K562 (cell line): ENCODE data around the gene ZFAND6. TPM values are rescaled to one million over a fixed set of nuclear protein-coding genes. Genes with fewer than 3 reads are reported as not detected.

Experiments used
- ATAC-seq: fragments of 200-7000 bp; cut with Tn5 transposase; 3 replicates; pipeline ENCODE4 v1.9.1; 2020; ENCODE audit warnings: moderate library complexity
- BruUV-seq: library from RNA; stranded (reverse); fragments of 400-500 nt; replicated peaks from 2 replicates; lab custom pipeline; 2021; lab: Mats Ljungman, UMichigan
- CTCF ChIA-PET: fragments of 300-600 bp; formaldehyde crosslinking; extraction: SDS; loops from one replicate; lab custom pipeline; 2021; ENCODE audit warnings: low intra/inter-chr PET ratio; lab: Yijun Ruan, JAX
- POLR2A ChIA-PET: fragments of 300-600, 350-650 bp; sonication (Branson Sonifier 250); formaldehyde crosslinking; extraction: SDS; loops from one replicate; lab custom pipeline; 2021; ENCODE audit warnings: antibody characterized with exemption, inconsistent platforms; lab: Yijun Ruan, JAX
- DNase-seq, 4 experiments: peaks; one replicate each; pipeline versions ENCODE4 v3.0.0 to v3.0.0-alpha.2; 2011 to 2018; ENCODE audit warnings: low spot score in 3 of 4, mixed read lengths in 3 of 4; ENCODE audit errors: extremely low read depth in 1 of 4
- FAIRE-seq: peaks from 2 replicates; lab custom pipeline; 2011; peaks lifted over from hg19 to GRCh38; lab: Jason Lieb, UNC
- H2AFZ ChIP-seq: 2 replicates; pipeline ENCODE4 v1.6.0; 2011; ENCODE audit warnings: low read depth, low read length, control low read depth, inconsistent platforms
- H3K27ac ChIP-seq: fragments of 200-600 bp; 3 replicates; pipeline ENCODE4 v1.8.0; 2011; ENCODE audit warnings: low read depth, mild to moderate bottlenecking, control low read depth, inconsistent platforms, low read length, moderate library complexity, mixed read lengths; ENCODE audit errors: extremely low read depth
- H3K27me3 ChIP-seq, 2 experiments: fragments of 300-600 bp in 1 of 2; 2 replicates in 1 of 2; 3 replicates in 1 of 2; pipeline versions ENCODE4 v1.6.0 to v1.8.0; 2011; ENCODE audit warnings: inconsistent platforms in 2 of 2, low read length in 2 of 2, mild to moderate bottlenecking in 1 of 2, mixed read lengths in 1 of 2, moderate library complexity in 1 of 2; ENCODE audit not compliant: control insufficient read depth in 2 of 2, insufficient read depth in 2 of 2
- H3K36me3 ChIP-seq: fragments of 300-600 bp; 3 replicates; pipeline ENCODE4 v1.8.0; 2011; ENCODE audit warnings: mild to moderate bottlenecking, low read length, inconsistent platforms; ENCODE audit not compliant: control insufficient read depth, insufficient read depth
- H3K4me1 ChIP-seq, 2 experiments: fragments of 200-600 bp in 1 of 2; replicated peaks in 1 of 2; 2 replicates in 1 of 2; 3 replicates in 1 of 2; pipeline versions ENCODE4 v1.5.1 to v1.8.0; 2011; ENCODE audit warnings: inconsistent platforms in 2 of 2, low read length in 2 of 2, mild to moderate bottlenecking in 1 of 2, mixed read lengths in 1 of 2, moderate library complexity in 1 of 2; ENCODE audit not compliant: control insufficient read depth in 2 of 2, insufficient read depth in 2 of 2
- H3K4me2 ChIP-seq: 2 replicates; pipeline ENCODE4 v1.6.1; 2011; ENCODE audit warnings: low read length, control low read depth, inconsistent platforms, mixed read lengths; ENCODE audit not compliant: insufficient read depth
- H3K4me3 ChIP-seq: fragments of 200-600 bp; sonication (generic), shearing (Covaris generic); 2 replicates; pipeline ENCODE4 v1.5.1; 2016; ENCODE audit warnings: control low read depth, inconsistent platforms
- H3K79me2 ChIP-seq: fragments of 200-600 bp; 3 replicates; pipeline ENCODE4 v1.8.0; 2011; ENCODE audit warnings: low read length, inconsistent platforms; ENCODE audit not compliant: control insufficient read depth, insufficient read depth
- H3K9ac ChIP-seq, 2 experiments: 2 replicates each; pipeline versions ENCODE4 v1.6.0 to v1.6.1; 2011; ENCODE audit warnings: low read depth in 2 of 2, low read length in 2 of 2, control low read depth in 1 of 2, inconsistent platforms in 1 of 2, mild to moderate bottlenecking in 1 of 2, mixed read lengths in 1 of 2; ENCODE audit not compliant: insufficient read depth in 1 of 2
- H3K9me1 ChIP-seq: one replicate; pipeline ENCODE4 v1.6.0; 2011; ENCODE audit warnings: inconsistent platforms, mild to moderate bottlenecking, low read length, moderate library complexity; ENCODE audit not compliant: control insufficient read depth, insufficient read depth
- H3K9me3 ChIP-seq: replicated peaks from 2 replicates; pipeline ENCODE4 v1.5.1; 2011; ENCODE audit warnings: low read depth, low read length, inconsistent platforms; ENCODE audit not compliant: control insufficient read depth, insufficient read depth
- H4K20me1 ChIP-seq: replicated peaks from 2 replicates; pipeline ENCODE4 v1.6.1; 2011; ENCODE audit warnings: low read length, inconsistent platforms, mixed read lengths; ENCODE audit not compliant: control insufficient read depth, insufficient read depth
- GATA2 ChIP-seq: sonication (generic); formaldehyde crosslinking; IDR thresholded peaks from 2 replicates; pipeline ENCODE4 v1.4.0; 2020; ENCODE audit warnings: mild to moderate bottlenecking, missing genetic modification reagents
- HDGF ChIP-seq: fragments of 450-650 bp; IDR thresholded peaks from 2 replicates; pipeline ENCODE4 v1.6.1; 2016
- MAFG ChIP-seq: fragments of 450-650 bp; conservative IDR thresholded peaks from 2 replicates; pipeline ENCODE4 v1.6.1; 2016; ENCODE audit warnings: missing genetic modification characterization, missing compliant biosample characterization
- MEIS2 ChIP-seq: fragments of 450-650 bp; IDR thresholded peaks from 2 replicates; pipeline ENCODE4 v1.6.1; 2014; ENCODE audit warnings: mild to moderate bottlenecking; ENCODE audit not compliant: partially characterized antibody
- NCOA1 ChIP-seq: fragments of 450-650 bp; IDR thresholded peaks from 2 replicates; pipeline ENCODE4 v1.6.1; 2016; ENCODE audit warnings: low read depth
- POLR2AphosphoS5 ChIP-seq: IDR thresholded peaks from 2 replicates; pipeline ENCODE4 v1.6.1; 2011; ENCODE audit warnings: mild to moderate bottlenecking, low read depth, low read length, moderate library complexity; ENCODE audit not compliant: control insufficient read depth, insufficient read depth
- SAP30 ChIP-seq: fragments of 200-600 bp; sonication (generic); IDR thresholded peaks from 2 replicates; pipeline ENCODE4 v1.6.1; 2012; ENCODE audit warnings: borderline replicate concordance, low read depth, mild to moderate bottlenecking, moderate library complexity, low read length, control low read depth, inconsistent platforms; ENCODE audit not compliant: insufficient read depth, poor library complexity, severe bottlenecking
- SMARCE1 ChIP-seq: fragments of 450-650 bp; IDR thresholded peaks from 2 replicates; pipeline ENCODE4 v1.7.1; 2016; ENCODE audit warnings: mild to moderate bottlenecking
- ZNF146 ChIP-seq: IDR thresholded peaks from one replicate; pipeline ENCODE4 v1.6.1; 2018; ENCODE audit warnings: missing compliant biosample characterization; ENCODE audit not compliant: unreplicated experiment
- ZNF57 ChIP-seq: fragments of 450-650 bp; formaldehyde crosslinking; IDR thresholded peaks from 2 replicates; pipeline ENCODE4 v1.4.0; 2020; ENCODE audit warnings: mild to moderate bottlenecking, moderate library complexity
- ZNF589 ChIP-seq: fragments of 200-800 bp; sonication (Bioruptor generic); IDR thresholded peaks from 2 replicates; pipeline ENCODE4 v1.6.1; 2016; ENCODE audit warnings: low read depth, missing genetic modification characterization, missing compliant biosample characterization
- WGBS: fragments of 100-300 bp; shearing (Covaris generic); methylation state at CpG from one replicate; pipeline ENCODE4 v1.1.6; 2016; ENCODE audit warnings: low coverage, mixed read lengths; ENCODE audit not compliant: insufficient coverage; ENCODE audit errors: missing lambda C conversion rate; 5-methylcytosine and 5-hydroxymethylcytosine counted together
- in situ Hi-C: fragments of 300-500 bp; cut with MboI; formaldehyde crosslinking; loops from 4 replicates; pipeline ENCODE4 v1.15.0; 2018; ENCODE audit warnings: inconsistent platforms, mixed read lengths
- intact Hi-C: fragments of 100-400 bp; cut with micrococcal nuclease; formaldehyde crosslinking; loops from 2 replicates; pipeline ENCODE4 v1.14.2; 2022
- polyA plus RNA-seq, 8 experiments: library from polyadenylated mRNA; depleted of rRNA in 4 of 8; stranded (reverse) in 5 of 8; unstranded in 3 of 8; fragments of >200 nt; fragmentation: Nextera tagmentation in 2 of 8; fragmentation: Illumina TruSeq in 1 of 8; extraction: Ambion mirVana in 2 of 8; extraction: Trizol in 1 of 8; gene quantifications; 2 replicates each; pipeline versions ENCODE4 v1.2.1 to v1.2.3, GENCODE V29; 2011 to 2014; ENCODE audit warnings: inconsistent platforms in 1 of 8, missing spikeins in 1 of 8
- total RNA-seq, 7 experiments: library from RNA; depleted of rRNA in 6 of 7; stranded (reverse); fragments of >200 nt in 6 of 7; fragmentation: Illumina TruSeq in 2 of 7; extraction: Trizol in 2 of 7; gene quantifications; 2 replicates each; pipeline versions ENCODE4 v1.2.1 to v1.2.3, GENCODE V29; 2011 to 2021; ENCODE audit warnings: low replicate concordance in 1 of 7
- TF ChIP-seq, protein P1 (sequence below): fragments of 250-450 bp; sonication (Bioruptor Pico); IDR thresholded peaks from 2 replicates; pipeline ENCODE4 v1.4.0; 2020; ENCODE audit warnings: borderline replicate concordance
- TF ChIP-seq, protein P2 (sequence below): fragments of 150-350 bp; conservative IDR thresholded peaks from 2 replicates; pipeline ENCODE4 v1.6.1; 2014; ENCODE audit warnings: low read length

The ZFAND6 gene
- total and polyA plus RNA-seq, 9 of the 15 experiments (the other 6 are each of a cell fraction or from before 2014, with no cell fraction given): 53.9 to 206 (median 88.9) TPM

DNA sequence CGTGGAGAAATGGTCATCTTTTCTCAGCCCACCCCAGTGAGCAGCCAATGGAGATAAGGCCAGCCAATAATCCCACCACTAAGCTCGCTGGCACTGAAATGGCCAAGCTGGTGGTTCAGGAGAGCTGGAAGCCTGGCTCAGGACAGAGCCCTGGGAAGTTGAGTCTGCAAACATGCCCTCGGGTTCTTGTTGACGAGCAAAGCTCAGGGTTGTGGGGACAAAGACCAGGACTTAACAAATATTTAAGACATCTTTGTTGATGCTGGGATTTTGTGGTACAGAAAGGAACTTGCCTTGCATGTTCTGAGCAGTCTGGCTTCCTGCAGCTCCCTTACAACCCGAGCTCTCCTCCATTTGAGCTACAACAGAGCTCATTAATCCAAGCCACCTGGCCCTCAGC is 97.7 kb downstream of the ZFAND6 start:
- H3K4me3 ChIP-seq: no peak overlapping the region
- peaks cover 43 to 51% of the 10 kb centered on the region in 2 experiments for H3K4me1 ChIP-seq
- no peak overlapping the region for H2AFZ ChIP-seq
- peaks cover 4% of the 10 kb centered on the region for H3K9me1 ChIP-seq
- H3K27me3 ChIP-seq: no peaks in the 10 kb centered on the region
- 94% methylated on average over 5 of the region's 5 CpGs for WGBS
- H3K9ac ChIP-seq: peak overlapping the region in 1 of 2 experiments; percentile 4; a peak in 1 of 4 replicates
- H4K20me1 ChIP-seq: no peaks in the 10 kb centered on the region
- DNase-seq (no peak), FAIRE-seq (no peak), ATAC-seq (no peak)
- BruUV-seq: no TSS peak
- intact Hi-C loops (loop anchor here (2.0 to 10.0 kb wide), 2 partner anchors 234 to 262 kb away; partner anchors contain the start of gene MTHFS), in situ Hi-C loops (loop anchor here (5.0 to 25.0 kb wide), 2 partner anchors 90 to 270 kb away; partner anchors contain the start of gene MTHFS)
- peaks cover 65% of the 10 kb centered on the region for H3K36me3 ChIP-seq
- H3K4me2 ChIP-seq: no peak overlapping the region
- ChIA-PET POLR2A (interaction anchor here (0.9 to 1.6 kb wide), 3 partner anchors 16 to 73 kb away, joined by 3 to 4 read pairs (median 3); no protein-coding TSS in a partner anchor), CTCF (no interaction called here)
- H3K27ac ChIP-seq: no peak overlapping the region
- peaks cover 33% of the 10 kb centered on the region for H3K79me2 ChIP-seq
- H3K9me3 ChIP-seq: no peaks in the 10 kb centered on the region
- TF ChIP-seq SAP30 (no peak), MEIS2 (no peak), SMARCE1 (no peak), NCOA1 (no peak), ZNF146 (CRISPR knock-in tag) (no peak), ZNF57 (CRISPR knock-in tag) (no peak), GATA2 (CRISPR knock-in tag) (no peak), HDGF (no peak), ZNF589 (CRISPR knock-in tag) (no peak), MAFG (tag) (no peak), POLR2AphosphoS5 (no peak)
- TF ChIP-seq, protein P1, sequence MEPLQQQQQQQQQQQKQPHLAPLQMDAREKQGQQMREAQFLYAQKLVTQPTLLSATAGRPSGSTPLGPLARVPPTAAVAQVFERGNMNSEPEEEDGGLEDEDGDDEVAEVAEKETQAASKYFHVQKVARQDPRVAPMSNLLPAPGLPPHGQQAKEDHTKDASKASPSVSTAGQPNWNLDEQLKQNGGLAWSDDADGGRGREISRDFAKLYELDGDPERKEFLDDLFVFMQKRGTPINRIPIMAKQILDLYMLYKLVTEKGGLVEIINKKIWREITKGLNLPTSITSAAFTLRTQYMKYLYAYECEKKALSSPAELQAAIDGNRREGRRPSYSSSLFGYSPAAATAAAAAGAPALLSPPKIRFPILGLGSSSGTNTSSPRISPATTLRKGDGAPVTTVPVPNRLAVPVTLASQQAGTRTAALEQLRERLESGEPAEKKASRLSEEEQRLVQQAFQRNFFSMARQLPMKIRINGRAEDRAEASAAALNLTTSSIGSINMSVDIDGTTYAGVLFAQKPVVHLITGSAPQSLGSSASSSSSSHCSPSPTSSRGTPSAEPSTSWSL (CRISPR knock-in tag): no peak
- TF ChIP-seq, protein P2, sequence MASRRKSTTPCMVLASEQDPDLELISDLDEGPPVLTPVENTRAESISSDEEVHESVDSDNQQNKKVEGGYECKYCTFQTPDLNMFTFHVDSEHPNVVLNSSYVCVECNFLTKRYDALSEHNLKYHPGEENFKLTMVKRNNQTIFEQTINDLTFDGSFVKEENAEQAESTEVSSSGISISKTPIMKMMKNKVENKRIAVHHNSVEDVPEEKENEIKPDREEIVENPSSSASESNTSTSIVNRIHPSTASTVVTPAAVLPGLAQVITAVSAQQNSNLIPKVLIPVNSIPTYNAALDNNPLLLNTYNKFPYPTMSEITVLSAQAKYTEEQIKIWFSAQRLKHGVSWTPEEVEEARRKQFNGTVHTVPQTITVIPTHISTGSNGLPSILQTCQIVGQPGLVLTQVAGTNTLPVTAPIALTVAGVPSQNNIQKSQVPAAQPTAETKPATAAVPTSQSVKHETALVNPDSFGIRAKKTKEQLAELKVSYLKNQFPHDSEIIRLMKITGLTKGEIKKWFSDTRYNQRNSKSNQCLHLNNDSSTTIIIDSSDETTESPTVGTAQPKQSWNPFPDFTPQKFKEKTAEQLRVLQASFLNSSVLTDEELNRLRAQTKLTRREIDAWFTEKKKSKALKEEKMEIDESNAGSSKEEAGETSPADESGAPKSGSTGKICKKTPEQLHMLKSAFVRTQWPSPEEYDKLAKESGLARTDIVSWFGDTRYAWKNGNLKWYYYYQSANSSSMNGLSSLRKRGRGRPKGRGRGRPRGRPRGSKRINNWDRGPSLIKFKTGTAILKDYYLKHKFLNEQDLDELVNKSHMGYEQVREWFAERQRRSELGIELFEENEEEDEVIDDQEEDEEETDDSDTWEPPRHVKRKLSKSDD: no peak
